ENCODE data around the gene CENPH. TPM values are rescaled to one million over a fixed set of nuclear protein-coding genes. Genes with fewer than 3 reads are reported as not detected.
A peak's percentile ranks its signal among the peaks of the same experiment; 100 is the strongest.

CENPH gene
- total and polyA plus RNA-seq, 2 of the 8 experiments (the other 6 are each of a cell fraction or from before 2014, with no cell fraction given): 69.0 to 82.8 TPM

- H3K4me1 ChIP-seq (replicated peaks in 1 of 4; ENCODE audit: control insufficient read depth in 3 of 4, insufficient read depth in 4 of 4, low read length in 3 of 4): no peaks in the 10 kb centered on the region
- no peaks in the 10 kb centered on the region for H3K79me1 ChIP-seq (ENCODE audit: low read depth, low read length)
- TF ChIP-seq RAD21 (IDR thresholded peaks at IDR 0.05 in 1 of 2, conservative IDR thresholded peaks at IDR 0.05 in 1 of 2; ENCODE audit: low read depth in 2 of 2, low read length in 2 of 2) (no peak), MAX (IDR thresholded peaks at IDR 0.05) (peak; percentile 47; the same call in 1 of the 2 replicates)
- H3K36me3 ChIP-seq (ENCODE audit: control insufficient read depth in 2 of 4, insufficient read depth in 4 of 4, low read length in 3 of 4): no peaks in the 10 kb centered on the region
- H3K14ac ChIP-seq (ENCODE audit: insufficient read length): no peak overlapping the region
- H2BK12ac ChIP-seq (ENCODE audit: low read depth, low read length): no peak overlapping the region
- no peak overlapping the region for H2BK15ac ChIP-seq (ENCODE audit: low read length)
- H3K4ac ChIP-seq (replicated peaks; ENCODE audit: insufficient read length, low read depth, low read length): no peak overlapping the region
- H3K79me2 ChIP-seq (ENCODE audit: control insufficient read depth in 1 of 2, insufficient read depth in 2 of 2, low read length in 2 of 2): no peaks in the 10 kb centered on the region
- H4K20me1 ChIP-seq (replicated peaks in 1 of 2; ENCODE audit: control insufficient read depth in 1 of 2, insufficient read depth in 2 of 2, low read length in 2 of 2): no peaks in the 10 kb centered on the region
- WGBS, 2 experiments (ENCODE audit: extremely low coverage in 1 of 2, insufficient coverage in 1 of 2, insufficient read length in 1 of 2, insufficient replicate concordance in 2 of 2, low coverage in 1 of 2, low lambda C conversion rate in 2 of 2, missing lambda C conversion rate in 1 of 2): 85% methylated on average over 9 of the region's 16 CpGs; no CpG with 5 or more reads in 1 of the 2 experiments
- no peak overlapping the region for H3K18ac ChIP-seq (ENCODE audit: extremely low read depth, low read length)
- no peak overlapping the region for H4K5ac ChIP-seq (ENCODE audit: insufficient read length, low read depth, low read length)
- CTCF ChIA-PET (ENCODE audit: partially characterized antibody): interaction anchor here (0.6 to 1.2 kb wide), 3 partner anchors 14 to 124 kb away, joined by 3 read pairs; no protein-coding TSS in a partner anchor
- H3K27ac ChIP-seq (ENCODE audit: low read depth, low read length): no peak overlapping the region
- no peak overlapping the region for H2AK5ac ChIP-seq (ENCODE audit: low read depth, low read length)
- H4K91ac ChIP-seq (replicated peaks; ENCODE audit: insufficient read length, low read length): no peak overlapping the region
- no peak overlapping the region for H3K4me2 ChIP-seq (ENCODE audit: insufficient read depth in 1 of 2, low read depth in 2 of 2, low read length in 2 of 2)
- no peak overlapping the region for H2BK5ac ChIP-seq (ENCODE audit: low read depth, low read length)
- H3K23ac ChIP-seq (ENCODE audit: insufficient read length): no peak overlapping the region
- H3K9ac ChIP-seq (replicated peaks in 1 of 4; ENCODE audit: extremely low read depth in 1 of 4, low read depth in 3 of 4, low read length in 3 of 4): no peak overlapping the region
- POLR2A ChIA-PET (ENCODE audit: partially characterized antibody): no interaction called here
- H2AFZ ChIP-seq (ENCODE audit: low read length): no peak overlapping the region
- no peaks in the 10 kb centered on the region for H3K9me3 ChIP-seq (ENCODE audit: insufficient read depth in 2 of 2, low read depth in 1 of 2, low read length in 1 of 2)
- no peak overlapping the region for H2BK120ac ChIP-seq (replicated peaks; ENCODE audit: low read depth, low read length)
- H2BK20ac ChIP-seq (ENCODE audit: low read length): no peak overlapping the region
- FAIRE-seq: no peak
- H3K4me3 ChIP-seq (ENCODE audit: extremely low read depth in 1 of 4, insufficient read depth in 2 of 4, low read depth in 3 of 4, low read length in 4 of 4): no peak overlapping the region
- H3K56ac ChIP-seq (replicated peaks; ENCODE audit: insufficient read length, low read depth, low read length): no peak overlapping the region
- no peaks in the 10 kb centered on the region for H3K23me2 ChIP-seq (ENCODE audit: low read depth, low read length)
- DNase-seq (ENCODE audit: low read depth in 1 of 2, low spot score in 2 of 2): no peak
- no peak overlapping the region for H4K8ac ChIP-seq (ENCODE audit: extremely low read depth, insufficient read depth, low read length)
- H3K27me3 ChIP-seq (replicated peaks in 1 of 4; ENCODE audit: control insufficient read depth in 3 of 4, extremely low read depth in 1 of 4, insufficient read depth in 3 of 4, low read length in 3 of 4): no peaks in the 10 kb centered on the region
Measured at GRCh38 chr5:69160651-69161050, 28.7 kb upstream of the CENPH start.

Data from H1 (cell line).